HG03457 (cell line): ENCODE results near the gene VWA5B1.
"Not testable (repeated sequence)": the region's sequence is repeated elsewhere in the genome, so short reads cannot be mapped to it uniquely, and the experiment has no call there.

Experiments used
- ATAC-seq: cut with Tn5 transposase; IDR thresholded peaks from one replicate; pipeline ENCODE4 v1.9.1; 2021; ENCODE audit warnings: moderate number of reproducible peaks; ENCODE audit not compliant: unreplicated experiment

The VWA5B1 gene

DNA sequence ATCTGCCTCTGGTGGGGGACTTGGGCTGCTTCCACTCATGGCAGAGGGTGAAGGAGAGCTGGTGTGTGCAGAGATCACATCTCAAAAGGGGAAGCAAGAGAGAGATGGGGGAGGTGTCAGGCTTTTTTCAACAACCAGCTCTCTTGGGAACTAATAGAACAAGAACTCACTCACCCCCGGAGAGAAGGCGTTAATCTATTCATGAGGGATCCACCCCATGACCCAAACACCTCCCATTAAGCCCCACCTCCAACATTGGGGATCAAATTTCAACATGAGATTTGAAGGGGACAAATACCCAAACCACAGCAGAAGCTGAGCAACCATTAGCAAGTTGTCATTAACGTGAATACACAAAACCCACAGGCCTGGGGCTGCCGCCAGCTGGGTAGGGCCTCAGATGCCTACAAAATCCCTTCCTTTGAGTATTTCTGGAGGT, 12.0 kb upstream of the VWA5B1 start:
- no peak for ATAC-seq

DNA sequence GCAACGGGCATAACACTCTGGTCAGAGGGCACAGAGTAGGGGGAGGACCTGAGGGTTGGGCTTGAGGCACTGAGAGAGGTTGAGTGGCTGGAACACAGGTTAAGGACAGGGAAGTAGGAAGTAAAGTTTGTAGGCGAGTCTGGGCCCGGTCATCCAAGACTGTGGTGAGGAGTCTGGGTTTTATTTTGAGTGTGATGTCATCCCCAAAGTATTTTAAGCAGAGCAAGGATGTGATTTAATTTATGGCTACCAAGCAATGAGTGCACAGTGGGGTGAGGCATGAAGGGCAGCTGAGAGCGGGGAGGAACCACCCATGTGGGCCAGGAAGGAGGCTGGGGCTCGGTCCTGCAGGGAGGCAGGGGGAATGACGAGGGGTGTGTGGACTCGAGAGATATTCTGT, 11.2 kb upstream of the VWA5B1 start:
- ATAC-seq: no peak

DNA sequence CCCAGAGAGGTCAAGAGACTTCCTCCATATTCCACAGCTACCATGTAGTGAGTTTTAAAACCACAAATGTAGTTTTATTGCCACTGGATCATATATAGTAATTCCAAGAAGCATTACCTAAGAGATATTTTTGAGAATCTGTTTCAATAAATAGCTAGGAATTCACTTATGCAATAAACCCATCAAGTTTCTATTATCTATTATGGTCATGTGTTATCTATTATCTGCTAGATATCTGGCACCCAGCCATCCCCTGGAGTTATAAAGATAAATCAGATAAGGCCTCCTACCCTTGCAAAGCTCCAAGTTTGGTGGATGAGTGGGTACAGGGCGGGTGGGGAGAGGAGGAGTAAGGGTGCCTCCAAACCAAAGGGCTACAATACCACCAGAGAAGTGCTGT, 10.3 kb upstream of the VWA5B1 start:
- no peak for ATAC-seq

- ATAC-seq: no peak
These were observed 9.8 kb upstream of the VWA5B1 start for GRCh38 chr1:20280906-20281305.

- ATAC-seq: no peak
These were observed 8.9 kb upstream of the VWA5B1 start for GRCh38 chr1:20281801-20282200.

GRCh38 chr1:20282533-20282932, 8.1 kb upstream of the VWA5B1 start:
- no peak for ATAC-seq

DNA sequence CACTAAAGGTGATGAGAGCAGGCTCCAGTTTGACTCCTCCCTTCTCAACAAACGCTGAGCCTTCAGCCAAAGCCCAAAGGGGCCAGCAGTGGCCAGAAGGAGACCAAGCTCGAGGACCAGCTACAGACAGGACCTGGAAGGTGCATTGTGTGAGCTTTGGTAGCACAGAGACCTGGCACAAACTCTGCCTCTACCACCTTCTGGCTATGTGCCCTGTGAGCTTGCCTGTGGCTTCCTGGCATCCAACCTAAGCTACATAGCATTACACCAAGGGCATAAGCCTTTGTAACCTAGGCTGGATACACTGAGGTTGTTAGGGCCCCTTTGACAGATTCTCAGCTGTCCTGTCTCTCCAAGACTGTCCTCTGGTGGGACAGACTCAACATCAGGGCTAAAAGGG, 6.6 kb upstream of the VWA5B1 start:
- ATAC-seq: no peak

- ATAC-seq: no peak
These were observed 6.0 kb upstream of the VWA5B1 start for GRCh38 chr1:20284625-20285024.

- no peak for ATAC-seq
These were observed 5.2 kb upstream of the VWA5B1 start for GRCh38 chr1:20285510-20285909.

GRCh38 chr1:20287696-20288095, 3.0 kb upstream of the VWA5B1 start:
- ATAC-seq: not testable (repeated sequence)

GRCh38 chr1:20291645-20292084, 990 bp downstream of the VWA5B1 start:
- no peak for ATAC-seq

DNA sequence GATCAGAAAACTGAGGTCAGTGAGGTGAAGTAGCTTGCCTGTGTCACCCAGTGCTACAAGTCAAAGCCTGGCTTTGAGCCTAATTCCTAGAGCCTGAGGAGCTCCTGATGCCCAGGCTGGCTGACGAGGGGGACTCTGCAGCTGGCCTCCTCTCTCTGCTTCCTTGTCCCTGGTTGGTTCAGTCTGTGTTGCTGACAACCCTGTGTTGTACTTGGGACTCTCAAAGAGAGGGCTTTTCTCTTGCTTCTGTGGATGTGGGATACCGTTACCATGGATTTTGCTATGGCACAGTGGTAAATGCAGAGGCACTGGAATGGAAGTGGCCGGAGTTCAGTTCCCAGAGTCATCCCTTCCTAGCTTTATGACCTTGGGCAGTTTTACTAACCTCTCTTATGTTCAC, 8.0 kb downstream of the VWA5B1 start:
- ATAC-seq: no peak

- no peak for ATAC-seq
These were observed 10.9 kb downstream of the VWA5B1 start for GRCh38 chr1:20301463-20302107.

DNA sequence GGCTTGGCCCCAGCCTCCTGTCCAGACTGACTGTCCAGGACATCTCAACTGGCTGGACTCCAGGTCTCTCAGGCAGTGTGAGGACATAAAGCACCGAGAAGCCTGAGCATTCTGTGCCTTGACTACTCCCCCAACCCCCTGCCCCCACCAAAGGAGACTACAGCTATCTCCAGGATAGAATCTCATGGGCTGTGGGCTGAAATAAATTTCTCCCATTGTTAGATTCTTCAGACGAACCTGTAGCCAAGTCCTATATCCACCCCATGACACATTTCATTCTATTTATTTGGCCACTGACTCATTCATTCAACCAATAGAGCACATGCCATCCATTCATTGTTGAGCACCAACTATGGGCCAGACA, 11.4 kb downstream of the VWA5B1 start:
- no peak for ATAC-seq

- ATAC-seq: no peak
These were observed 16.4 kb downstream of the VWA5B1 start for GRCh38 chr1:20307026-20307425.

DNA sequence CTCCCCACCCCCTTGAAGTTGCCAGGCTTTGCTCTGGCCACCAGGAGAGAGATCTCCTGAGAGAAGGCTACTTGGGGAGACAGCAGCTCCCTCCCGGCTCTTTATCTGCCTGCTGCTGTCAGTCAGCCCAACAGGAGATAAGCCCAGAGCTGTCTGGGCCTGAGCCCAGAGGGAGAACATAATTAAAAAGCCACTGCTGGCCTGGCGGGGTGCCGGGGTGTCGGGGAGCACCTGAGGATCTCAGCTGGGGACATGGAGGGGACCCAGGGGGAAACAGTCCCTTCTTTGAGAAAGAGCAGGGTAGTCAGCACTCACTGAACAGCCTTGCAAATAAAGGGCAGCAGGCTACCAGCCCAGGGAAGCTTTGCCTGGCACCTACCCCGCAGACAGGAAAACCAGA, 17.9 kb downstream of the VWA5B1 start:
- ATAC-seq: no peak

DNA sequence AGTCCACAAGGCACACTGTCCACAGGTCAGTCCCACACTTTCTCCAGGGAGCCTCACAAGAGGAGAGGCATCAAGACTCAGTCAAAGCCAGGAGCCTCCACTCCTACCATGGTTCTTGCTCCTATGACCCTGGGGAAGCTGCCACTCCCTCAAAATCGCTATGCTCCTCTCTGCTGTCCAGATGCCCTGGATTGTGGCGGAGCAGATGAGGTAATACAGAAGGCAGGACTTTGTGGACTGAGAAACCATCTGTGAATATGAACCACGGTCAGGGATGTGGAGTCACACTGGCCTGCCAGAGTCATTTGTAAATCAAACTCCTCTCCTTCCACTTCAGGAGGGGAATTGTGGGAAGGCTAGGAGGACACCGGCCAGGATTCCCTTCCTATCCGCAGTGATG, 20.6 kb downstream of the VWA5B1 start:
- ATAC-seq: no peak

DNA sequence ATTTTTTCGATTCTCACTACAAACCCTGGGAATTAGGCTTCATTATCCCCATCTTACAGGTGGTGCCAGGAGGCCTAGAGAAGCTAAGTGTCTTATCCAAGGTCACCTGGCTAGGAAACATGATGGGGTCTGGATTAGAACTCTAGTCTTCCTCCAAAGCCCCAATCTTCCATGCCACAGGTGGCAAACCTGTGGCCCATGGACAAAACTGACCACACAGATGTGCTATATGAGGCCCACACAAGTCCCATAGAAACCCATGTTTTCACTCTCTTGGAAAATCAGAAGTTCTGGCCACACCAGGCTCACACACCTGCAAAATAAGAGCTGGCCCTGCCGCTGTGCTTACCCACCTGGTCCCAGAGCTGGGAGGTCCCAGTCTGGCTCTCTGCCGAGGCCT, 21.6 kb downstream of the VWA5B1 start:
- ATAC-seq: no peak

- ATAC-seq: no peak
These were observed 22.1 kb downstream of the VWA5B1 start for GRCh38 chr1:20312818-20313217.

DNA sequence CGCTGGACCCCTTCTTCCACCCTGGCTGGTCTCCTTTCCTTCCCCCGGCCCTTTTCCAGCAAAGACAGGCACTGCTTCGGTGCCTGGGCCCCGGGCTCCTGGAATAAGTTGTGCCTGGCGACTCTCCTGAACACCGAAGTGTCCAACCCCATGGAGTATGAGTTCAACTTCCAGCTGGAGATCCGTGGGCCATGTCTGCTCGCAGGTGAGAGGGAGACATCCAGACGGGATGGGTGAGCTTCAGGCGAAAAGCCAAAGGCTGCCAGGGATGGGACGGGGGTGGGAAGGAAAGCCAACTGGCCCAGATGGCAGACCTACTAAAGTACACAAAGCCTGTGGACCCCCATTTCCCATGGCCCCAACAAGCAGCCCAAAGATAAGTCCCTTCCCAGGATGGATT, 26.8 kb downstream of the VWA5B1 start:
- ATAC-seq: no peak

- no peak for ATAC-seq
These were observed 27.8 kb downstream of the VWA5B1 start for GRCh38 chr1:20318521-20318920.

- no peak for ATAC-seq
These were observed 28.3 kb downstream of the VWA5B1 start for GRCh38 chr1:20318971-20319370.

DNA sequence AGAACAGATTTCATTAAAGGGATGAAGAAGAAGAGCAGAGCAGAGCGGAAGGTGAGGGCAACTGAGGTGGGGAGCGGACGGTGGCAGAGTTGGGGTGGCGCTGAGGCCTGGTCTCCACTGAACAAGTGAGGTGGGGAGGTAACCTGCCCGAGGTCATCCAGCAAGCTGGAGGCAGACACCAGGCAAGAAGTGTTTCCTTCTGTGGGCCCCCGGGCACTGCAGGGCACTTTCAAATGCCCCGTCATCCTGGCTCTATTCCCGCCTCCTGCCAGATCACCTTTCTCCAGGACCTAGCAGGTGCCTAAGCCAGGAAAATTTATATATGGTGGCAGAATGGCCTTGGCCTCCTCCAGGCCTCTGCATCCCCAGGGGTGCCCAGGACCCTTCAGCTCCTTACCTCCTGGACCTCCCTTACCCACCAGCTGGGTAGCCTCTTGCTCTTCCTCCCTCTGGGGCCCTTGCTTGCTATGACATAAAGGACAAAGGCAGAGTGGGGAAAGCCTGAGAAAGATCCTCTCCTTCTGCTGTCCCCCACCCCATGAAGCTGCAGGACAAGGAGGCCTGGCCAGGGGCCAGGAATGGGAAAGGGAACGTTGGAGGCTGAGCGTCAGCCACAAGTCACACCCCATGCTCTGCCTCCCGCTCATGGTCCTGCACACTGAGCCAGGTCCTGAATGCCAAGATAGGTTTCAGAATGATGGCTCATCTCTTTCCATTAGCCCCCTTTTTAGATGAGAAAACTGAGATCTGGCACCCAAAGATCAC, 29.0 kb downstream of the VWA5B1 start:
- ATAC-seq: no peak
